ENCODE measurements around the gene SVOP.
"Not testable (repeated sequence)": the region's sequence is repeated elsewhere in the genome, so short reads cannot be mapped to it uniquely, and the experiment has no call there.

Gene SVOP

GRCh38 chr12:108879615-108880254 is 141.1 kb downstream of the SVOP start, which contains the start of gene DAO:
Gene DAO (plus strand): TSS chr12:108880092. CDS start chr12:108885007, 4,915 bp downstream.
- FAIRE-seq, result no peak

GRCh38 chr12:108876550-108876949 is 144.3 kb downstream of the SVOP start:
- FAIRE-seq, result no peak

GRCh38 chr12:108875682-108876361 is 145.0 kb downstream of the SVOP start:
- FAIRE-seq, result no peak

GRCh38 chr12:108875280-108875679 is 145.6 kb downstream of the SVOP start:
- FAIRE-seq, result no peak

GRCh38 chr12:108868781-108869180 is 152.1 kb downstream of the SVOP start:
- no peak for FAIRE-seq

GRCh38 chr12:108866083-108866482 is 154.8 kb downstream of the SVOP start:
- FAIRE-seq, result not testable (repeated sequence)

- FAIRE-seq, result no peak
Observed at GRCh38 chr12:108865169-108865568, 155.7 kb downstream of the SVOP start.

GRCh38 chr12:108862588-108862959 is 158.3 kb downstream of the SVOP start:
- no peak for FAIRE-seq

- no peak for FAIRE-seq
Observed at GRCh38 chr12:108861878-108862587, 158.8 kb downstream of the SVOP start.

- no peak for FAIRE-seq
Observed at GRCh38 chr12:108860443-108860842, 160.4 kb downstream of the SVOP start.

- no peak for FAIRE-seq
Observed at GRCh38 chr12:108859923-108860291, 161.0 kb downstream of the SVOP start.

- not testable (repeated sequence) for FAIRE-seq
Observed at GRCh38 chr12:108859141-108859922, 161.5 kb downstream of the SVOP start.

- FAIRE-seq, result no peak
Observed at GRCh38 chr12:108858311-108859074, 162.4 kb downstream of the SVOP start.
